HepG2 (cell line): ENCODE data around the gene STN1. TPM values are rescaled to one million over a fixed set of nuclear protein-coding genes. Genes with fewer than 3 reads are reported as not detected.

Source experiments
- ATAC-seq: fragments of 200-7000 bp; cut with Tn5 transposase; 3 replicates; pipeline ENCODE4 v1.9.1; 2020; ENCODE audit warnings: mild to moderate bottlenecking, moderate library complexity
- BruUV-seq: library from RNA; stranded (reverse); fragments of 400-500 nt; replicated peaks from 2 replicates; lab custom pipeline; 2021; lab: Mats Ljungman, UMichigan
- CTCF ChIA-PET: fragments of 300-600 bp; formaldehyde crosslinking; extraction: SDS; loops from one replicate; lab custom pipeline; 2021; ENCODE audit warnings: low total read pairs, inconsistent platforms, low intra/inter-chr PET ratio; lab: Yijun Ruan, JAX
- POLR2A ChIA-PET: fragments of 350-600 bp; sonication (Branson Sonifier 250); formaldehyde crosslinking; loops from one replicate; lab custom pipeline; 2020; ENCODE audit warnings: antibody characterized with exemption, inconsistent platforms; lab: Yijun Ruan, JAX
- DNase-seq: peaks from one replicate; pipeline ENCODE4 v3.0.0-alpha.2; 2015; ENCODE audit warnings: low spot score
- FAIRE-seq: peaks from 3 replicates; lab custom pipeline; 2011; peaks lifted over from hg19 to GRCh38; lab: Jason Lieb, UNC
- H2AFZ ChIP-seq: one replicate; pipeline ENCODE4 v1.6.1; 2011; ENCODE audit warnings: low read length, inconsistent platforms
- H3K27ac ChIP-seq: fragments of 300-600 bp; 3 replicates; pipeline ENCODE4 v1.8.0; 2011; ENCODE audit warnings: mixed run types, mild to moderate bottlenecking, mixed read lengths, low read length, inconsistent platforms; ENCODE audit not compliant: insufficient read depth; ENCODE audit errors: extremely low read length
- H3K27me3 ChIP-seq, 2 experiments: fragments of 200-600 bp in 1 of 2; 2 replicates in 1 of 2; 3 replicates in 1 of 2; pipeline versions ENCODE4 v1.6.0 to v1.8.0; 2011; ENCODE audit warnings: low read length in 2 of 2, mild to moderate bottlenecking in 2 of 2, moderate library complexity in 2 of 2, inconsistent platforms in 1 of 2; ENCODE audit not compliant: insufficient read depth in 2 of 2, control insufficient read depth in 1 of 2
- H3K36me3 ChIP-seq, 2 experiments: fragments of 200-600 bp in 1 of 2; replicated peaks in 1 of 2; 2 replicates in 1 of 2; 3 replicates in 1 of 2; pipeline versions ENCODE4 v1.5.1 to v1.8.0; 2011; ENCODE audit warnings: low read length in 2 of 2, inconsistent platforms in 1 of 2; ENCODE audit not compliant: insufficient read depth in 2 of 2, control insufficient read depth in 1 of 2
- H3K4me1 ChIP-seq: 2 replicates; pipeline ENCODE4 v1.5.1; 2012; ENCODE audit warnings: low read length, inconsistent platforms; ENCODE audit not compliant: insufficient read depth
- H3K4me2 ChIP-seq: 2 replicates; pipeline ENCODE4 v1.6.0; 2011; ENCODE audit warnings: low read depth, low read length, inconsistent platforms
- H3K4me3 ChIP-seq, 3 experiments: fragments of 200-600 bp in 1 of 3; sonication (generic), shearing (Covaris generic) in 1 of 3; replicated peaks in 1 of 3; 2 replicates each; pipeline ENCODE4 v1.5.1; 2011 to 2016; ENCODE audit warnings: low read length in 3 of 3, inconsistent platforms in 2 of 3, low read depth in 2 of 3, mild to moderate bottlenecking in 2 of 3, control low read depth in 1 of 3, mixed read lengths in 1 of 3; ENCODE audit not compliant: insufficient read depth in 1 of 3
- H3K79me2 ChIP-seq: one replicate; pipeline ENCODE4 v1.6.1; 2011; ENCODE audit warnings: low read length, inconsistent platforms; ENCODE audit not compliant: insufficient read depth
- H3K9ac ChIP-seq: 2 replicates; pipeline ENCODE4 v1.6.0; 2011; ENCODE audit warnings: mild to moderate bottlenecking, low read depth, low read length, inconsistent platforms; ENCODE audit not compliant: insufficient read depth
- H3K9me3 ChIP-seq: 2 replicates; pipeline ENCODE4 v1.5.1; 2012; ENCODE audit warnings: mild to moderate bottlenecking, low read length
- H4K20me1 ChIP-seq: 2 replicates; pipeline ENCODE4 v1.6.0; 2011; ENCODE audit warnings: inconsistent platforms, mild to moderate bottlenecking, low read length, moderate library complexity; ENCODE audit not compliant: insufficient read depth
- ASH2L ChIP-seq: fragments of 300-600, 200-600 bp; sonication (generic); IDR thresholded peaks from 2 replicates; pipeline ENCODE4 v1.7.0; 2017; ENCODE audit warnings: low read depth, mild to moderate bottlenecking, moderate library complexity, mixed read lengths, low read length; ENCODE audit not compliant: insufficient read length
- ATRX ChIP-seq: sonication (generic); formaldehyde crosslinking; IDR thresholded peaks from 2 replicates; pipeline ENCODE4 v1.4.0; 2020; ENCODE audit warnings: missing genetic modification reagents, borderline replicate concordance
- FOXO1 ChIP-seq: sonication (generic); formaldehyde crosslinking; IDR thresholded peaks from 2 replicates; pipeline ENCODE4 v1.4.0; 2020; ENCODE audit warnings: missing genetic modification reagents
- PTBP1 ChIP-seq: fragments of 200-400 bp; formaldehyde crosslinking; IDR thresholded peaks from 2 replicates; pipeline ENCODE4 v1.6.1; 2018; ENCODE audit warnings: low read length, low read depth; ENCODE audit not compliant: poor library complexity, severe bottlenecking
- SIX4 ChIP-seq: sonication (generic); formaldehyde crosslinking; IDR thresholded peaks from 2 replicates; pipeline ENCODE4 v1.4.0; 2020; ENCODE audit warnings: missing genetic modification reagents
- ZBTB42 ChIP-seq: sonication (generic); formaldehyde crosslinking; IDR thresholded peaks from 2 replicates; pipeline ENCODE4 v1.5.0; 2020; ENCODE audit warnings: mild to moderate bottlenecking, missing genetic modification reagents
- ZFX ChIP-seq: sonication (generic); formaldehyde crosslinking; IDR thresholded peaks from 2 replicates; pipeline ENCODE4 v1.4.0; 2020; ENCODE audit warnings: mild to moderate bottlenecking, low read depth, missing genetic modification reagents, moderate library complexity
- ZNF446 ChIP-seq: sonication (generic); formaldehyde crosslinking; IDR thresholded peaks from 2 replicates; pipeline ENCODE4 v1.5.0; 2020; ENCODE audit warnings: mild to moderate bottlenecking, missing genetic modification reagents
- ZNF687 ChIP-seq: sonication (generic); formaldehyde crosslinking; IDR thresholded peaks from 2 replicates; pipeline ENCODE4 v1.5.1; 2020; ENCODE audit warnings: mild to moderate bottlenecking, missing genetic modification reagents, moderate library complexity
- ZNF781 ChIP-seq: sonication (generic); formaldehyde crosslinking; IDR thresholded peaks from 2 replicates; pipeline ENCODE4 v1.5.1; 2020; ENCODE audit warnings: borderline replicate concordance, mild to moderate bottlenecking, missing genetic modification reagents; ENCODE audit errors: not compliant biosample characterization
- ZSCAN9 ChIP-seq: IDR thresholded peaks from 2 replicates; pipeline ENCODE4 v1.6.1; 2016; ENCODE audit warnings: borderline replicate concordance
- WGBS: methylation state at CpG from one replicate; pipeline ENCODE4 v1.1.6; 2017; ENCODE audit warnings: low lambda C conversion rate; 5-methylcytosine and 5-hydroxymethylcytosine counted together
- in situ Hi-C: cut with HindIII; loops from 2 replicates; pipeline ENCODE4 v1.10.0; 2017; ENCODE audit warnings: low pct_unique_long_range_greater_than_20kb; ENCODE audit not compliant: extremely low pct_ligation_motif_present
- intact Hi-C: fragments of 100-400 bp; cut with micrococcal nuclease; formaldehyde crosslinking; loops from one replicate; pipeline ENCODE4 v1.10.0; 2022; ENCODE audit not compliant: unreplicated experiment
- polyA plus RNA-seq, 8 experiments: library from polyadenylated mRNA; depleted of rRNA in 3 of 8; stranded (reverse) in 7 of 8; unstranded in 1 of 8; fragments of >200 nt; fragmentation: Illumina TruSeq in 4 of 8; extraction: Trizol in 4 of 8; gene quantifications; 2 replicates each; pipeline versions ENCODE4 v1.2.1 to v1.2.3, GENCODE V29; 2011 to 2016; ENCODE audit warnings: low read depth in 4 of 8, missing spikeins in 1 of 8, mixed read lengths in 1 of 8; ENCODE audit not compliant: insufficient read depth in 1 of 8
- total RNA-seq, 5 experiments: library from RNA; depleted of rRNA; stranded (reverse); fragments of >200 nt; fragmentation: Illumina TruSeq; extraction: Trizol; gene quantifications; 2 replicates each; pipeline ENCODE4 v1.2.3, GENCODE V29; 2016; ENCODE audit warnings: low read depth in 1 of 5
- TF ChIP-seq, protein P1 (sequence below): fragments of 450-650 bp; IDR thresholded peaks from 2 replicates; pipeline ENCODE4 v1.6.1; 2016
- TF ChIP-seq, protein P2 (sequence below): IDR thresholded peaks from 2 replicates; pipeline ENCODE4 v1.6.1; 2016; ENCODE audit warnings: low read depth
- TF ChIP-seq, protein P3 (sequence below): sonication (generic); formaldehyde crosslinking; conservative IDR thresholded peaks from 2 replicates; pipeline ENCODE4 v1.5.0; 2020; ENCODE audit warnings: missing genetic modification reagents

STN1 gene
- total and polyA plus RNA-seq, 2 of the 13 experiments (the other 11 are each of a cell fraction or from before 2014, with no cell fraction given), result 17.6 to 22.7 TPM

- peaks cover 33% of the 10 kb centered on the region for H4K20me1 ChIP-seq
- intact Hi-C loops (no loop called here), in situ Hi-C loops (no loop called here)
- no peaks in the 10 kb centered on the region for H3K27me3 ChIP-seq
- no TSS peak for BruUV-seq
- 0 out of 6 replicates have a peak overlapping the region, but pooled peaks of 1 of the 3 experiments have one; percentile 0 for H3K4me3 ChIP-seq
- peaks cover 94% of the 10 kb centered on the region for H3K79me2 ChIP-seq
- H3K36me3 ChIP-seq, result peaks cover 0 to 5% of the 10 kb centered on the region in 2 experiments; a peak in 2 of 5 replicates
- WGBS, result 81% methylated on average over 8 of the region's 10 CpGs
- ATAC-seq, result no peak
- H3K9me3 ChIP-seq, result no peaks in the 10 kb centered on the region
- CTCF ChIA-PET, result no interaction called here
- H3K27ac ChIP-seq, result peak overlapping the region; percentile 4
- POLR2A ChIA-PET, result interaction anchor here (1.0 to 1.9 kb wide), 6 partner anchors 10 to 44 kb away, joined by 3 to 11 read pairs (median 4); no protein-coding TSS in a partner anchor
- DNase-seq, result no peak
- H3K4me1 ChIP-seq, result peaks cover 95% of the 10 kb centered on the region
- no peak for FAIRE-seq
- peak overlapping the region; percentile 14; the same call in 1 of the 2 replicates for H3K4me2 ChIP-seq
- H2AFZ ChIP-seq, result no peak overlapping the region
- no peak overlapping the region; the same call in 1 of the 2 replicates for H3K9ac ChIP-seq
- TF ChIP-seq ASH2L (peak; percentile 21), ZSCAN9 (no peak), FOXO1 (CRISPR knock-in tag) (no peak), ZBTB42 (no peak), ZNF446 (CRISPR knock-in tag) (no peak), PTBP1 (no peak), ZFX (CRISPR knock-in tag) (no peak), SIX4 (CRISPR knock-in tag) (no peak), ZNF687 (CRISPR knock-in tag) (peak; percentile 26; the same call in 1 of the 2 replicates), ZNF781 (CRISPR knock-in tag) (no peak), ATRX (CRISPR knock-in tag) (no peak)
- TF ChIP-seq, protein P1, sequence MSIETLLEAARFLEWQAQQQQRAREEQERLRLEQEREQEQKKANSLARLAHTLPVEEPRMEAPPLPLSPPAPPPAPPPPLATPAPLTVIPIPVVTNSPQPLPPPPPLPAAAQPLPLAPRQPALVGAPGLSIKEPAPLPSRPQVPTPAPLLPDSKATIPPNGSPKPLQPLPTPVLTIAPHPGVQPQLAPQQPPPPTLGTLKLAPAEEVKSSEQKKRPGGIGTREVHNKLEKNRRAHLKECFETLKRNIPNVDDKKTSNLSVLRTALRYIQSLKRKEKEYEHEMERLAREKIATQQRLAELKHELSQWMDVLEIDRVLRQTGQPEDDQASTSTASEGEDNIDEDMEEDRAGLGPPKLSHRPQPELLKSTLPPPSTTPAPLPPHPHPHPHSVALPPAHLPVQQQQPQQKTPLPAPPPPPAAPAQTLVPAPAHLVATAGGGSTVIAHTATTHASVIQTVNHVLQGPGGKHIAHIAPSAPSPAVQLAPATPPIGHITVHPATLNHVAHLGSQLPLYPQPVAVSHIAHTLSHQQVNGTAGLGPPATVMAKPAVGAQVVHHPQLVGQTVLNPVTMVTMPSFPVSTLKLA, result no peak
- TF ChIP-seq, protein P2, sequence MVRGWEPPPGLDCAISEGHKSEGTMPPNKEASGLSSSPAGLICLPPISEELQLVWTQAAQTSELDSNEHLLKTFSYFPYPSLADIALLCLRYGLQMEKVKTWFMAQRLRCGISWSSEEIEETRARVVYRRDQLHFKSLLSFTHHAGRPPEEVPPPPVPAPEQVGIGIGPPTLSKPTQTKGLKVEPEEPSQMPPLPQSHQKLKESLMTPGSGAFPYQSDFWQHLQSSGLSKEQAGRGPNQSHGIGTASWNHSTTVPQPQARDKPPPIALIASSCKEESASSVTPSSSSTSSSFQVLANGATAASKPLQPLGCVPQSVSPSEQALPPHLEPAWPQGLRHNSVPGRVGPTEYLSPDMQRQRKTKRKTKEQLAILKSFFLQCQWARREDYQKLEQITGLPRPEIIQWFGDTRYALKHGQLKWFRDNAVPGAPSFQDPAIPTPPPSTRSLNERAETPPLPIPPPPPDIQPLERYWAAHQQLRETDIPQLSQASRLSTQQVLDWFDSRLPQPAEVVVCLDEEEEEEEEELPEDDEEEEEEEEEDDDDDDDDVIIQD, result no peak
- TF ChIP-seq, protein P3, sequence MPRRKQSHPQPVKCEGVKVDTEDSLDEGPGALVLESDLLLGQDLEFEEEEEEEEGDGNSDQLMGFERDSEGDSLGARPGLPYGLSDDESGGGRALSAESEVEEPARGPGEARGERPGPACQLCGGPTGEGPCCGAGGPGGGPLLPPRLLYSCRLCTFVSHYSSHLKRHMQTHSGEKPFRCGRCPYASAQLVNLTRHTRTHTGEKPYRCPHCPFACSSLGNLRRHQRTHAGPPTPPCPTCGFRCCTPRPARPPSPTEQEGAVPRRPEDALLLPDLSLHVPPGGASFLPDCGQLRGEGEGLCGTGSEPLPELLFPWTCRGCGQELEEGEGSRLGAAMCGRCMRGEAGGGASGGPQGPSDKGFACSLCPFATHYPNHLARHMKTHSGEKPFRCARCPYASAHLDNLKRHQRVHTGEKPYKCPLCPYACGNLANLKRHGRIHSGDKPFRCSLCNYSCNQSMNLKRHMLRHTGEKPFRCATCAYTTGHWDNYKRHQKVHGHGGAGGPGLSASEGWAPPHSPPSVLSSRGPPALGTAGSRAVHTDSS, result no peak
Observed at GRCh38 chr10:103837370-103838069, 80.5 kb downstream of the STN1 start.
